HG02981 (cell line): ENCODE data around the gene CHCHD10.

Source experiments
- ATAC-seq: cut with Tn5 transposase; IDR thresholded peaks from one replicate; pipeline ENCODE4 v1.9.1; 2021; ENCODE audit warnings: mild to moderate bottlenecking, moderate library complexity; ENCODE audit not compliant: unreplicated experiment

CHCHD10 gene

DNA sequence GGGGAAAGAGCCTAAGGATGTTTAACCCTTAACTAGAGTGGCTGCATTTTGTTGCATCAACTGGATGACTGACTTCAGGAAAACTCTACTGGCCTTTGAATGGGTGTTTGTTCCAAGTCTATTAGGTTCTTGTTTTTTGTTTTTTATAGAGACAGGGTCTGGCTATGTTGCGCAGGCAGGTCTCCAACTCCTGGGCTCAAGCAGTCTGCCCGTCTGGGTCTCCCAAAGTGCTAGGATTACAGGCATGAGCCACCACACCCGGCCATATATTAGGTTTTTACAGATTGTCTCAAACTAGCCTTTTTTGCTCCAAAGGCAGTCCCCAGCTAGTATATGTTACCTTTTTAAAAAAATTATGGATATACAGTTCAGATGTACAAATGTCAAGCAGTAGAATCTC, 20.1 kb upstream of the CHCHD10 start:
- ATAC-seq, result no peak

DNA sequence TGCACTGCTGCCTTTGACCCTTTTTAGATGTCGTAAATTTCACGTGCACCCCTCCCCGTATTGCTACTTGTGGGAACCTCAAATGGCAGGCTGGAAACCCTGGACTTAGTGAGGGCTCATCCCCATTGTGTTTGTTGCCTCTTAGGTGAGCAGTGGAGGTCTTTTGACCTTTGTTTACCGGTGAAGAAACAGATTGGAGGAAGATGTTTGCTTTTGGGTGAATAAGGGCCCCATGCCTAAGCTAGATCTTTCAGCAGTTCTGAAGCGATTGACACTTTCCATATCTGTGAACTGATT, 19.8 kb upstream of the CHCHD10 start:
- no peak for ATAC-seq

GRCh38 chr22:23786752-23787599, 19.2 kb upstream of the CHCHD10 start, which contains the start of gene SMARCB1:
Gene SMARCB1, plus strand, starts transcription at chr22:23786966. Its CDS starts 204 bp downstream, at chr22:23787170.
- ATAC-seq, result peak; percentile 74

DNA sequence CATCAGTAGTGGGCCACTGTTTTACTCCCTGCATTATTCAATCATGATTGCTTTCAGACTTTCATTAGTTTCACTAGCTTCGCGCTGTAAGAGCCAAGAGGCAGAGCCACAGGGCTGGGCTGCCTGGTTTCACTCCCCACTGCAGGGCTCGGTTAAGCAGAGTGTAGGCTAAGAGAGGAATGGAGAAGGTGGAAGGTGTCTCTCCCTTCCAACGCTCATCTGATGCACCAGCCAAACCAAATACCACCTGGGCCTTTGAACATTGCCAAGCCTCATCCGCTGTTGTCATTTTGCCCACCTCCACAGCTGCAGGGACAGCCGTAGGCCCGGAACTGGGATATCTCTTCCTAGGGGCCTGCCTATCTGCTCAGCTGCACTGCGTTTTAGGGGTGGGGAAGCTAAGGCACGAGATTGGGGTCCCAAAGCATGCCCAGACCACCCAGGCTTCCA, 18.5 kb upstream of the CHCHD10 start:
- ATAC-seq, result no peak

DNA sequence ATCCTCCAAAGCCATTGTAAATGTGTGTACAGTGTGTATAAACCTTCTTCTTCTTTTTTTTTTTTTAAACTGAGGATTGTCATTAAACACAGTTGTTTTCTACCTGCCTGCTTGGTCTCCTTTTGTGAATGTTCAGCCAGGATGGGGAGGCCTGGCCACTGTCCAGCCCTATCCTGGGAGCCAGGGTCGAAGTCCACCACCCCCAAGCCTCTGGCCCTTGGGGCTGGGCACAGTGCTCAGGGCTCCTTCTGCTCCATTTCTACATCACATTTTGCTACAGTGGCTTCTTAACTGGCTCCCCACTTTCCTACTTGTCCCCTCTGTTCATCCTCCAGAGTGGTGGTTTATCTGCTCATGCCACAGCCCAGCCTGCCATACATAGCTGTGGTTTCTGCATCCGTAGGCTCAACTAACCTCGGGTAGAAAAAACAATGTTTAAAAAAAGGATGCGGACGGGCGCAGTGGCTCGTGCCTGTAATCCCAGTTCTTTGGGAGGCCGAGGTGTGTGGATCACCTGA, 16.5 kb upstream of the CHCHD10 start:
- ATAC-seq, result no peak

DNA sequence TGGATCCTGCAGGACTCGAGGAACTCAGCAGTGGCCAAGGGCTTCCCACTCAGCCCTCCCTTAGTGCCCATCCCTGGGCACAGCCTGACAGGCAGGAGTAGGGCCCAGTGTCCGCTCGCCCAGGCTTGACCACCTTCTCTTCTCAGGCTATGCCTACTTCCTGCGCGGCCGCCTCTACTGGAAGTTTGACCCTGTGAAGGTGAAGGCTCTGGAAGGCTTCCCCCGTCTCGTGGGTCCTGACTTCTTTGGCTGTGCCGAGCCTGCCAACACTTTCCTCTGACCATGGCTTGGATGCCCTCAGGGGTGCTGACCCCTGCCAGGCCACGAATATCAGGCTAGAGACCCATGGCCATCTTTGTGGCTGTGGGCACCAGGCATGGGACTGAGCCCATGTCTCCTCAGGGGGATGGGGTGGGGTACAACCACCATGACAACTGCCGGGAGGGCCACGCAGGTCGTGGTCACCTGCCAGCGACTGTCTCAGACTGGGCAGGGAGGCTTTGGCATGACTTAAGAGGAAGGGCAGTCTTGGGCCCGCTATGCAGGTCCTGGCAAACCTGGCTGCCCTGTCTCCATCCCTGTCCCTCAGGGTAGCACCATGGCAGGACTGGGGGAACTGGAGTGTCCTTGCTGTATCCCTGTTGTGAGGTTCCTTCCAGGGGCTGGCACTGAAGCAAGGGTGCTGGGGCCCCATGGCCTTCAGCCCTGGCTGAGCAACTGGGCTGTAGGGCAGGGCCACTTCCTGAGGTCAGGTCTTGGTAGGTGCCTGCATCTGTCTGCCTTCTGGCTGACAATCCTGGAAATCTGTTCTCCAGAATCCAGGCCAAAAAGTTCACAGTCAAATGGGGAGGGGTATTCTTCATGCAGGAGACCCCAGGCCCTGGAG, 15.7 kb upstream of the CHCHD10 start:
- ATAC-seq, result no peak

GRCh38 chr22:23782703-23783102, 14.9 kb upstream of the CHCHD10 start:
- no peak for ATAC-seq

DNA sequence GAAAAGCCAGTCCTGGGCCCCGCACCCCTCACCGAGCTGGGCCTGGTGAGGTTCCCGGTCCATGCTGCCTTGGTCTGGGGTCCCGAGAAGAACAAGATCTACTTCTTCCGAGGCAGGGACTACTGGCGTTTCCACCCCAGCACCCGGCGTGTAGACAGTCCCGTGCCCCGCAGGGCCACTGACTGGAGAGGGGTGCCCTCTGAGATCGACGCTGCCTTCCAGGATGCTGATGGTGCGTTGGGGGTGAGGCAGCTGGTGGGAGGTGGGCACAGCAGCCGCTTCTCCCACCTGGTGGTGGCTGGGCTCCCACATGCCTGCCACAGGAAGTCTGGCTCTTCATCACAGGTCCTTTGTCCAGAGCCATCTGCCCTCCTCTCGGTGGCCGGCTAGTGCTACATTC, 14.5 kb upstream of the CHCHD10 start:
- no peak for ATAC-seq

- ATAC-seq, result no peak
Measured at GRCh38 chr22:23781511-23782183, 13.9 kb upstream of the CHCHD10 start.

GRCh38 chr22:23781065-23781464, 13.3 kb upstream of the CHCHD10 start:
- no peak for ATAC-seq

DNA sequence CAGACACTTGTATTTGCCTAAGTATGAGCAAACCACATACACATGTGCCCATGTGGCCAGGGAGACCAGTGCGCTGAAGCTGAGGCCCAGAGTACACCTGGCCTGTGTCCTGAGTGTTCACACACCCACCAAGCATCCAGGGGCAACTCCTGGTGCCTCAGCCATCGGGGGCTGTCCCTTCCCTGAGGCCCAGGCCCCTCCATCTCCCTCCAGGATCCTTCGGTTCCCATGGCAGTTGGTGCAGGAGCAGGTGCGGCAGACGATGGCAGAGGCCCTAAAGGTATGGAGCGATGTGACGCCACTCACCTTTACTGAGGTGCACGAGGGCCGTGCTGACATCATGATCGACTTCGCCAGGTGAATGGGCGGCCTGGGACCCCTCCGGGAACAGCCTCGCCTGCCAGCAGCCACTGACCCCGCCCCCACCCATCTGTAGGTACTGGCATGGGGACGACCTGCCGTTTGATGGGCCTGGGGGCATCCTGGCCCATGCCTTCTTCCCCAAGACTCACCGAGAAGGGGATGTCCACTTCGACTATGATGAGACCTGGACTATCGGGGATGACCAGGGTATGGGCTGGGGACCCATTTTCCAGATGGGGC, 12.5 kb upstream of the CHCHD10 start:
- ATAC-seq, result no peak

GRCh38 chr22:23779731-23780130, 12.0 kb upstream of the CHCHD10 start:
- no peak for ATAC-seq

GRCh38 chr22:23779083-23779482, 11.3 kb upstream of the CHCHD10 start:
- ATAC-seq, result no peak

DNA sequence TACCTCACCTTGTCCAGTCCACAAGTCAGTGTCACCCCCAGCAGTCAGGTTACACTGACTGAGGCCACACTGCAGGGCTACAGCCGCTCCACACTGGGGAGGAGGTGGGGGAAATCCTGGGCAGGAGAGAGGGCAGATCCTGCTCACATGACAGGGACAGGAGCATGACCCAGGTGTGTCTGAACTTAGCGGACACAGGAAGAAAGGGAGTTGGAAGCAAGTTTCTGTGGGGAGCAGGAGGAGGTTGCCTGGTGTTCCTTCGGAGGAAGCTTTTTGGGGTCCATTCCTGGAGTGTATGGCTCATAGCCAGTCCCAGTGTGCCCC, 10.8 kb upstream of the CHCHD10 start:
- no peak for ATAC-seq

DNA sequence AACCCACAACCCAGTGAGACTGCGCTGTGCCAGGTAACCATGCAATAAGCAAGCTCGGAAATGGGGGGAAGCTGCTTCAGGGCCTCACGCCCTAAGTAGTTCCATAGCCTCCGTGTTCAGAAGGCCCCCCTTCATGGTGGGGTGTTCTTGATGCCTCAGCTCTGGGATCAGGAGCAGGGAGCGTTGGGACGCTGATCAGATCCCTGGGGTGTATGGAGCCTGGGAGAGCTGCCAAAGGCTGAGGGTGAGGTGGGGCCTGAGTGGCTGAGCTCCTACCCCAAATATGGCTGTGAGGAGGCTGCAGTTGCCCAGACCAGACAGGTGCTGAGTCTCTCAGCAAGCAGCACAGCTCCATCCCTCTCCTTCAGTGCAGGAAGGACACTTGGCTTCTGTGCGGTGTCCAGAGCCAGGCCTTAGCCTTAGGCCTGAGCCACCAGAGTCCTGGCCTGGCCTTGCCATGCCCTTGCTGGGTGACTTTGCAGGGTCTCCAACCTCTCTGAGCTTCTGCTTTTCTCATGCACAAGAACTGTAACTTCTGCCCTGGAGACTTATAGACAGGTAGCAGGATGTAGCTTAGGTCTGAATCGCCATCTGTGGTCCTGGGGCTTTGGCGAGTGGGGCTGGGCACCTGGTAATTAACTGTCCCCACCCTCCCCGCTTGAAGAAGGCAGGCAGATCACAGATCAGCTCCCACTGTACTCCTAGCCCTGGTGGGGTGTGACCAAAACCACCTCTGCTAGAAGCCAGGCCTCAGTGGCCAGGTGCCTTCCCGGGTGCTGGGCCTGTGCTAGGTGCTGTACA, 10.2 kb upstream of the CHCHD10 start:
- no peak for ATAC-seq

DNA sequence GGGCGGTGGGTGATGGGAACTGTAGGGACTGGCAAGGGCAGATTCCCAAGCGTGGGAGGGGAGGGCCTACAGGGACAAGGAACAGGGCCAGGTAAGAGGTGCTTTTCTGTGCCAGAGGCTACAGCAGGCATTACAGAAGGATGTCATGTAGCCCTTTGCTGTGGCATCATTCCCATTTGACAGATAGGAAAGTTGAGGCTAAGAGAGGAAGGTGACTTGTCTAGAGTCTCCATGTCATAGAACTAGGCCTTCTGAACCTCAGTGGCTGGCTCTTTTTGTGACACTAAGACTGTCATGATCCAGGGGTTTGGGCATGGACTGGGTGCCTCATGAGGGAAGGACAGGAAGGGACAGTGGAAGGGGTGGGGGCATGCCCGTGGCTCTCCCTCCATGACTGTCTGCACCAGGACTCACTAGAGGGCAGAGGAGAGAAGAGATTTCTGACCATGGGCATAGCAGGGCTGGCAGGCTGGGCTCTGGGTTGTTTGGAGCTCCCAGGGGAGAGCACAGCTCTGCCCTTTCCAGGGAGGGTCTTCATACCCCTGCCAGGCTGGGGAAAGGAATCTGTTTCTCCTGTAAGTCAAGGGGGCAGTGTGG, 8.1 kb upstream of the CHCHD10 start:
- no peak for ATAC-seq

DNA sequence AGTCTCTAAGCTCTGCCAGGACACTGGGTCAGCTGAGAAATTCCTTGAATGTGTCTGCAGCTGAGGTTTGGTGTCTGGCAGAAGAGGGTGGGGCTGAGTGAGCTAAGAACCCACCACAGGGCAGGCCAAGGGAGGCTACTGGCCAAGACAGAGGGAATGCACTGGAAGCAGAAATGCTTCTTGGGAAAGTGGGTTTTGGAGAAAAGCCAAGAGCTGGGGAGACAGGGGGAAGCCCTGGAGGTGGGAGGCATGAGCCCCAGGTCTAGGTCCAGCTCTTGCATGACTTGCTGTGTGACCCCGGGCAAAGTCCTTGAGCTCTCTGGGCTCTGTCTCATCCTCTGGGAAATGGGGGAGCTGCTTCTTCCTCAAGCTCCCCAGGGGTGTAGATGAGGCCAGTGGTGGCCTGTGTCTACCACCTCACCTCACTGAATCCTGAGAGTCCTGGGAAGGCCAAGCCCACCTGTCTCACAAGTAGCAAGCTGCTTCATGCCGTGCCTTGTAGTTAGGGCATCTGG, 7.2 kb upstream of the CHCHD10 start:
- ATAC-seq, result no peak

GRCh38 chr22:23774114-23774921, 6.5 kb upstream of the CHCHD10 start:
- ATAC-seq, result no peak
